Measurements from ENCODE around the gene NSD2.
"Not testable (repeated sequence)": the region's sequence is repeated elsewhere in the genome, so short reads cannot be mapped to it uniquely, and the experiment has no call there.

Gene NSD2

DNA sequence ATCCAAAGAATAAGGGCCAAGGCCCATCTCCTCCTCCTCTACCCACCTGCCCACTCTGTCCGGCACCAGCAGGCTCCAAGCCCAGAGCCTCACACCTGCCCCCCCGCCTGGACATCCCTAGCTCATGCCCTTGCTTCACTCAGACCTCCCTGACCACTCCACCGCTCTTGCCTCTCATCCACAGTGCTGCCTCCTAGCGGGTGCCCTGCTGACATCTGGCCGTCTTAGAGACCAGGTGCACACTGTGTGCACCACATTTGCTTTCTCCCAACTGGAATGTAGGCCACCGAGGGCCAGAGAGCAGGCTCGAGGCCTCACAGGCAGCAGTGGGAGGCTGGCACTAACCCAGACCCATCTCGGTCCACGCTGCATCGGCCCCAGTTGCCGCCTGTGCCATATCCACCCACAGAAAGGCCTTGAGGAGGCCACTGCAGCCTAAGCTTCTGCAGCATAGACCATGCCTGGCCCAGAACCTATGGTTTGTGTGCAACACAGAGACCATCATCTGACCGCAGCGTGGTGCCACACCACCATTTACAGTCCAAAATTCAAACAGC is 28.8 kb upstream of the NSD2 start:
- DNase-seq (ENCODE audit: low read depth) = no peak

DNA sequence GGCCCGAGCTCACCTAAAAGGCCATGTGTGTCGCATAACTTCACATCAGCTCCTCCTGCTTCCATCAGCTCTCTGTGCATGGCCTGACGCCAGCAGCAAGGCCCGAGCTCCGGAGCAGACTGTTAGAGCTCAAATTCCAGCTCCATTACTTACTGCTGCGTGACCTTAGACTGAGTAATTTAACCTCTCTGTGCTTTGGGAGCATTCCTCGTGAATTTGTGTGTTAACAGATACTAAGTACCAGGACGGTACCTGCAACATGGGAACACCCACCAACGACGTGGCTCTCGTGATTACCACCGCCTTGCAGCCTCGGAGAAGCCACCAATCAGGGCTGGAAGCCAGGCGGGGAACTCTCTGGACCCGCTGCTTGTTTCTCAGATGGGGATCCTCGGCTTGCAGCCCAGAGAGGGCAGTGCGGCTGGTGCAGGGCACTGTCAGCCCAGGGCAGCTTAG is 28.2 kb upstream of the NSD2 start:
- peak; percentile 73 for DNase-seq (ENCODE audit: low read depth)

DNA sequence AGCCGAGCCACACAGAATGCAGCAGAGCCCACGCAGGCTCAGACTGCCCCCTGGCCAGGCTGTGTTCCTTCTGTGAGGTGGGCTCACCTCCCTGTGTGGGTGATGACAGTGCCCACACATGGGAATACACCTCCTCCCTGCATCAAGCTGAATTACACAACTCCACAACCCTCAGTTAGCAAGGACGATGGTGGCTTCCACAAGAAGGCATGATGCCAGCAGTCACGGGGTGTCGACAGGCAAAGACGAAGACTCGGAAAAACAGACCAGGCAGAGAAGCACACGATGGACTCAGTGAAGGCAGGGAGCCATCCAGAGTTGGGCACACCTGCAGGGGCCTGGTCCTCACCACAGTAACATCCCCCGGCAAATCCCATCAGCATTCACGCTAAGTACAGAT is 27.3 kb upstream of the NSD2 start:
- DNase-seq (ENCODE audit: low read depth) = no peak

DNA sequence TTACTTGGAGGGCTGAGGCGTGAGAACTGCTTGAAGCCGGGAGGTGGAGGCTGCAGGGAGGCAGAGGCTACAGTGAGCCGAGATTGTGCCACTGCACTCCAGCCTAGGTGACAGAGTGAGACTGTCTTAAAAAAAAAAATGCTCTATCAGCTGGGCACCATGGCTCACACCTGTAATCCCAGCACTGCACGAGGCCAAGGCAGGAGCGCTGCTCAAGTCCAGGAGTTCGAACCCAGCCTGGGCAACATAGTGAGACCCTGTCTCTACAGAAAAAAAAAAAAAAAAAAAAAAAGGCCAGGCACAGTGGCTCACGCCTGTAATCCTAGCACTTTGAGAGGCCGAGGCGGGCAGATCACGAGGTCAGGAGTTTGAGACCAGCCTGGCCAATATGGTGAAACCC is 26.6 kb upstream of the NSD2 start:
- DNase-seq (ENCODE audit: low read depth) = not testable (repeated sequence)

GRCh38 chr4:1846580-1846979 is 24.6 kb upstream of the NSD2 start:
- no peak for DNase-seq (ENCODE audit: low read depth)

DNA sequence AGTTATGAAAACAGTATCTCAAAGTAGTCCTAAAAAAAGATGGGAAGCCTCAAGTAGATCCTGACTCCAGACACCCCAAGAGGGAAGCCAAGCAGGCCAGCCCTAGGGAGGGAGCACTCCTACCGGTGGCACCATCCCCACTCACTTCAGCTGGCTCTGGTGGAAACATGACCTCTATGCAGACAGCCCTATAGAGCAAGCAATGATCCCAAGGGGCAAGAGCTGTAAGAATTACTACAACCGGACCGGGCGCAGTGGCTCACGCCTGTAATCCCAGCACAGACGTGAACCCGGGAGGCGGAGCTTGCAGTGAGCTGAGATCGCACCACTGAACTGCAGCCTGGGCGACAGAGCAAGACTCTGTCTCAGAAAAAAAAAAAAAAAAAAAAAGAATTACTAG is 20.9 kb upstream of the NSD2 start:
- DNase-seq (ENCODE audit: low read depth) = no peak

DNA sequence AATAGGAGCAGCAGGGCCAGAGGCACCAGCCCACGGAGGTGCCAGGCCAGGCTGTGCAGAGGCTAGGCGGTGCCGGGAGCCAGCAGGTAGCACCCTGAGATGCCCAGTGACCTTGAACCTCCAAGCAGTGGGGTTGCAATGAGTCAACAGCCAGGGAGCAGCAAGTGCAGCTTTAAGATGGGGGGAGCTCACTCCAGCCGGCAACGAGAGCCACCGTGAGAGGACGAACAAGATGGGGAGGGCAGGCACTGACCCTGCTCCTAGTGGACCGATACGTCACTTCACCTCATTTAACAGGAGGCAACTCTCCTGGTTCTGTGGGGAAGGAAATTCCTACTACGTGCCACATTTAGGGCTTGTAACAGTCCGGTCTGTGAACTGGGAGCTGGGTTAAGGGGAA is 20.0 kb upstream of the NSD2 start:
- no peak for DNase-seq (ENCODE audit: low read depth)

DNA sequence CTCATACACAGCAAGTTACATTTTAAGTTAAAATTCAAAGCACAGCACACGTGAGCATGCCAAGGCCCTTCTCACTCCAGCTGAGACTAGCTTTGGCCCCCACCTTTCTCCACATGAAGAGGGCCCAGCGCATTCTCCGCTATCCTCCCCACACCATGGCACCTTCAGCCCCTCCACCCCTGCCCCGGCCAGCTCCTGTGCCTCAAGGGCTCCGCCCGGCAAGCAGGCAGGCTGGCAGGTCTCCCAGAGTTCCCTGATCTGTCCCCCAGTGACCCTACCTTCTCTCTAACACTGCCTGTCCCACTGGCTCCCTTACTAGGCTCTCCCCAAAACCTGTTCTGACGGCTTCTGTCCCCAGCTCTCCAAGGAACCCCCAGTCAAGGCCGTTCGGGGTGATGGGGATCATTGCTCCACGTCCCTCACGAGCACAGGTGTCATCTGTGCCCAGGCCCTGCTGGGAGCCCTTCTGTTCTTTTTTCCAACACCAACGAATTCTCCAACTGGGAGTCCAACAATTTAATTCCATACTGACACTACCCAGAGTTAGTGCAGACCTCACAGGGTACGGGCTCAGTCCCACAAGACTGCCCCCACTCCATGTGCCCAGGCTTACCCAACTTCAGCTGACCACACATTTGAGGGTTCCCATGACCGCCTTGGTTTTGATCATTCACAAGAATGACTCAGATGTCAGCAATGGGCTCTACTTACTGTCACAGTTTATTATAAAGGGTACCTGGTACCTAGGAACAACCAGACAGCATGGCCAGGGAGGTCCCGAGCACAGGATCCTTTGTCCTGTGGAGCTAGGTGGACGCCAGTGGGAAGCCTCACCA is 19.4 kb upstream of the NSD2 start:
- no peak for DNase-seq (ENCODE audit: low read depth)

DNA sequence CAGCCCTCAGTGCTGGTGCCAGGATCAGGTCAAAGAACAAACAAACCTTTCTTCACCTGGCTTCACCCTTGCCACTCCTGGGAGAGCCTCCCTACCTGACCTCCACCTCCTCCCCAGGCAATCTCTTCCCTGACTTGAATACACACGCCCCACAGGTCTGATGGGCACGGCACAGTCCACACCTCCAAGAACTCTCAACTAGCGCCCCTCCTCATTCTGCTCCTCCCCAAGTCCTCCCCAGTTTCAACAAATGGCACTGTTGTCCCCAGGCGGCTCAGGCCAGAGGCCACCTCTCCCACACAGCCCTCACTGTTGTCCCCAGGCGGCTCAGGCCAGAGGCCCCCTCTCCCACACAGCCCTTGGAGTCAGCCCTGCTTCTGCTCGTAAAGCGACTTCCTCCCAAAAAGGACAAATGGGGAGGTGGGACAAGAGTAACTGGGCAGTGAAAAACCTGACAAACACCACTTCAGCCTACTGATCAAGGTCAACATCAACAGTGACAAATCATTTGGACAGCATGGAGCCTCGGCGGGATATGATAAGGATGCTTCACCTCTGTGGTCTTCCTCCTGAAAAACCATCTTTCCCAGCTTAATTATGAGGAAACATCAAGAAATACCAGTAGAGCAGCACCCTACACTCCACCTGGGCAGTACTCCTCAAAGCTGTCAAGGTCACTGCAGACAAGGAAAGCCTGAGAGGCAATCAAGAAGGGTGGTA is 18.1 kb upstream of the NSD2 start:
- no peak for DNase-seq (ENCODE audit: low read depth)

- DNase-seq (ENCODE audit: low read depth) = no peak
Observed at GRCh38 chr4:1854752-1855151, 16.4 kb upstream of the NSD2 start.

- DNase-seq (ENCODE audit: low read depth) = no peak
Observed at GRCh38 chr4:1855333-1856070, 15.7 kb upstream of the NSD2 start.

DNA sequence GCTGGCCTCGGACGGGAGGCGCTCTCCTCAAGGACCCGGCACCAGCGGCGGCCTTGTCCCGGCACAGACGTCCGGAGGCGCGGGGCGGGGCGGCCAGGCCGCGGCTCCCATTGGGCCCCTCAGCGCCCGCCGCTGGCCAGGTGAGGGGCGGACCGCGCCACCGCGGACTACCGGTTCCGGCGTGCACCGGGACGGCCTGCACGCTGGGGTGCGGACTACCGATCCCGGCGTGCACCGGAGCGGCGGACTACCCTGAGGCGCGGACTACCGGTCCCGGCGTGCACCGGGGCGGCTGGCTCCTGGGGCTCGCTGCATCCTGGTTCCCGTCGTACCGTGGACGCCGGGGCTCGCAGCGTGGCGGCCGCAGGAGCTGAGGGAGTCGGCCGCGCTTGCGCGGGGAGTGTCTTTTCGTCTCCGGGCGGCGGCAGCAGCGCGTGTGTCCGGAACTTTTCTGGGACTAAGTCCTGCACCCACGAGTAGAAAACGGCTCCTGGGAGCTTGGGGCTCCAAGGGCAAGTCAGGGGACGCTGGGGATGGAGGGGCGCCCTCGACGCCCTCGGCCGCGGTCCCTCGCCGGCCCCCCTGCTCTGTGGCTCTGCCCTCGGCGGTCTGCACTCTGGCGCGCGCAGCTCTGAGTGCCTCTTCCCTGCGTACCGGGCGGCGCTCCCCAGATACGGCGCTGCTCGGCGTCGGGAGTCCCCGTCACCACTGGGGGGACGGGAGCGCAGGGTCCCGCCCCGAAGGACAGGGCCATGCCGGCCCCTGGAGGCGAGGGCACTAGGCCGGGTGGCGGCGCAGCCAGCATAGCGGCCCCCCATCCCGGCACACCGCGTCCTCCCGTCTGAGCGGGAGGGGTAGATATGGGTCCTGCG is 14.9 kb upstream of the NSD2 start, which contains the start of gene LETM1:
LETM1 (minus strand) TSS at position 86 of the 872 bp plus-strand sequence. CDS start 206 bp downstream, outside the sequence.
- peak; percentile 93 for DNase-seq (ENCODE audit: low read depth)

GRCh38 chr4:1856943-1857699 is 14.1 kb upstream of the NSD2 start:
- DNase-seq (ENCODE audit: low read depth) = no peak

DNA sequence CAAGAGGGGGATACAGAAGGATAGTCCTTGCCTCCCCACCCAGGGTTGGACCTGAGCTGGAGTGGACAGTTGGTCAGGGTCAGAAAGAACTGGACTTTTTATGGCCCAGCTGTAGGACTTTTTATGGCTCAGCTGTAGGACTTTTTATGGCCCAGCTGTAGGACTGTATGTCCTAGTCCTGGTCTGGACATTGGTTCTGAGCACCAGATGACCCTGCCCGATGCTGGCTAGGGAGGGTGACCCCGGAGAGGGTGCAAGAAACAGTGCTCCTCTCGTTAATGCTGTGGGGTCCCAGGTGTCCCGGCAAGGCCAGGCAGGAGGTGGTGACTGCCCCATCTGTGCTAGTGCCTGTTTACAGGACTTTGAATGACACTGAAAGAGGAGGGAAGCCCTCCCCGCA is 13.3 kb upstream of the NSD2 start:
- DNase-seq (ENCODE audit: low read depth) = no peak

DNA sequence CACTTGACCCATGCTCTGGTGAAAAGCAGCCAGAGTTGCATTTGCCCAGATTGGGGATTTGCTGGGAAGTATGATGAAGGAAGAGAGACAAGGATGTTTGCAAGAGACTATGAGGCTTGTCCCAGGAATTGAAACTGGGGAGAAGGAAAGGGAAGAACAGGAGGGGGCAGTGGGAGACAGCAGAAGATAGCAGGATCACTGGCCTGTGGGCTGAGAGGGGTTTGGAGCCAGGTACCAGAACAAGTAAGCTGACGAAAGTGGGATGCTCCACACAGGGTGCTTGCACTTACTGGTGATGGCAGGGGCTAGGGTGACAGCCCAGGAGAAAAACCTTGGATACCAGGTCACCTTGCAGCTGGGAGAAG is 11.8 kb upstream of the NSD2 start:
- no peak for DNase-seq (ENCODE audit: low read depth)

DNA sequence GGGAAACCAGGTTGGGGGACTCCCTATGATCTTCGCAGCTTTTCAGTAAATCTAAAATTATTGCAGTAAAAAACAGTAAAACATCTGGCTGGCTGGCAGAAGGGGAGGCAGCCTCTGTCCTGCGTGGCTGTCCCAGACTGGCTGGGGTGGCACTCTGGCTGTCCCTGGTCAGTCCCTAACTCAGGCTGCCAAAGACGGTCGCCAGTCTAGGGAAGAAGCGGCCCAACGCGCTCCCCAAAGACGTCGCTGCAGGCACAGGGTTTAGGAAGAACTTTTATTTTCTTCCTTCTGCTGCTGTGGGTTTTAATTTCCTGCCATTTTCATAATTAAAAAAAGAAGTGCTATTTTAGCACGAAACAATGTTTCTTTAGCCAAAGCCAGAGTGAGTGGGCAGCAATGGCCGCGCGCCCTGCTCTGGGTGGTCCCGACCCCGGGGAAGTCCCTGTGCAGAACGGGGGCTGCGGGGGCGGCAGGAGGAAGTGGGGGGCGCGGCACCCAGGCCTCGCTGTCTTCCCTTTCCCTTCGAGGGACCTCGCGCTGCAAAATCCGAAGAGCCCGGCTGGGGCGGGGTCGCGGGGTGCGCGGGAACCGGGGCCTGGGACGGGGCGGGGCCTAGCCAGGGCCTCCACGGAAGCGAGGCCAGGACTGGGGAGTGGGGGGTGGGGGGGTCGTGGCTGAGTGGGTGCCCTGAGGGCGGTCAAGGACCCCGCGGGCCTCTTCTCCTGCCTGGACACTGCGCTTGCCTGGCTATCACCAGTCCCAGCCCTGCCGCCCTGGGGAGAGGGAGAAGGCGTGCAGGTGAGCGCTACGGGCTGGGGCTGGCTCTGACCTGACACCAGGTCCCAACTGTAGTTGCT is 8.9 kb upstream of the NSD2 start:
- no peak for DNase-seq (ENCODE audit: low read depth)

- no peak for DNase-seq (ENCODE audit: low read depth)
Observed at GRCh38 chr4:1862961-1863296, 8.3 kb upstream of the NSD2 start.

GRCh38 chr4:1863297-1864033 is 7.7 kb upstream of the NSD2 start:
- no peak for DNase-seq (ENCODE audit: low read depth)

All from stromal cell of bone marrow (primary cell).